HG02763 (cell line): ENCODE data around the gene SACM1L.
"Not testable (repeated sequence)": the region's sequence is repeated elsewhere in the genome, so short reads cannot be mapped to it uniquely, and the experiment has no call there.

Experiments
- ATAC-seq: cut with Tn5 transposase; IDR thresholded peaks from one replicate; pipeline ENCODE4 v1.9.1; 2021; ENCODE audit warnings: mild to moderate bottlenecking, moderate library complexity; ENCODE audit not compliant: unreplicated experiment

Gene SACM1L

DNA sequence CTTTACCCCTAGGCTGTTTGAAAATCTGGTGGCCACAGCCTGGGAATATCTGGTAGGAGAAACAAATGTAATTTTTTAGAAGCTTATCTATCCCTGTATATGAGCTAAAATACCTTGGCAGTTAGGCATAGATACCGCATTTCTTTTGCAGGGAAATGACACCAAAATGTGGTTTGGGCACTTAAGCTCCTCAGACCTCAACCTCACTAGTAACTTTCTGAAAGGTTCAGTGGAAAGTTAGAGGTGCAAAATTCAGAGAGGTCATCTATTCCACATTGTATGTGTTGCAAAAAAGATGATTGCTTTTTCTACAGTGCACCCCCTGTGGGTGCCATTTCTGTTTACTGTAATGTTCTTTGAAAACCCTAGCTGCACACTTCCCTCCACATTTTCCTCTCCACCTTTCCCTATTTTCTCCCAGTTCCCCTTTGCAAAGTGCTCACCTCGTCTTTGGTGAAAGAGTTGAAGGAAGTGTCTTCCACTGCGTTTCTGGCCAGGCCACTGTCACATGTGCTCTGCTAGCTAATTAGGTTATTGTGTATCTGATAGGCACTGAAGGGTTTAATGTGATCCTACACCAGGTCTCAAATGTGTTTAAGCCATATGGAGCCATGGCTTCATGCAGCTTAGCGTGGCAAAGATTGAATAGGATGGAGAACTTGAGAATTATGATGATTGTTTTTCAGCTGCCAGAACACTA is 1.3 kb downstream of the SACM1L start:
- ATAC-seq, result no peak

DNA sequence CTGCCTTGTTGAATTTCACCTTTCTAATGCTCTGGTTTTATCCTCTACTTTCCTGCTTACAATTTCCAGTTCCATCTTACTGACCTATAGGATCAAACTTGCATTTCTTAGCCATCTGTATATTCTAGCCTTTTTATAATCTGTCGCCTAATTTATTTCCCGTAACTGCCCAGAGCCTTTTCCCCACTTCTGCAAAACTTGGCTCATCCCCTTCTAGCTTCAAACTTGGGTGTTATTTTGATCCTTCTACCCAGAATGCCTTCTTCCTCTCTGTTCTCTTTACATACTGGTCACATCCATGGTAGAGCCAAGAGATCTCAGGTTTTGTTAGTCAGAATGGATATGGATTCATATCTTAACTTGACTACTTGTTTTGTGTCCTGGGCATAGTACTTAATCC is 2.6 kb downstream of the SACM1L start:
- no peak for ATAC-seq

DNA sequence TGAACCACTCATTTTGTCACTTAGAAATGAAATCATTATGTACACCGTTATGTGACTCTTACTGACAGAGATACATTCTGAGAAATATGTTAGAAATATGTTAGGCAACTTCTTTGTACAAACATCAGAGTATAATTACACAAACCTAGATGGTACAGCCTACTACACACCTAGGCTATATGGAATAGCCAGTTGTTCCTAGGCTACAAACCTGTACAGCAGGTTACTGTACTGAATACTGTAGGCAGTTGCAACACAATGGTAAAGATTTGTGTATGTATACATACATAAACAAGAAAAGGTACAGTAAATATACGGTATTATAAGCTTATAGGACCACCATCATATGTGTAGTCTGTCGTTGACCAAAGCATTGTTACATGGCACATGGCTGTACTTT is 3.7 kb downstream of the SACM1L start:
- ATAC-seq, result no peak

DNA sequence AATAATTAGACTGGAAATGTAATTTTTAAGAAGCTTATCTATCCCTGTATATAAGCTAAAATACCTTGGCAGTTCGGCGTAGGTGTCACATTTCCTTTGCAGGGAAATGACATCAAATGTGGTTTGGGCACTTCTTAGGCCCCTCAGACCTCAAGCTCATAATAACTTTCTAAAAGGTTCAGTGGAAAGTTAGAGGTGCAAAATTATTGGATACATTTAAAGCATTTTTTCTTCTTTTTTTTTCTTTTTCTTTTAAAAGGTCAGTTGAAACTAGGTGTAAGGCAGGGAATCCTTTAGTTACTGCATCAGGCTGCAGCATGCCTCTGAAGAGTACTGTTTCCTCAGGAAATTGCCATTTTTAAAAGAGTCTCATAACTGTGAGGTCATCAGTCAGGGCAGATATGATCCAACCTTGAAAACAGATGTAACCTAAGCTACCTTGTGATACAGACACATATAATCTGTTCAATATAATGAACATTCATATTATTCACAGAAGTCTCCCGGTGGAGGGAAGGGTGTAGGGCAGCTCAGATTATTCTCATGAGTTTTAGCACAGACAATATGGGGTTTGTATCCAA is 4.8 kb downstream of the SACM1L start:
- ATAC-seq, result no peak

DNA sequence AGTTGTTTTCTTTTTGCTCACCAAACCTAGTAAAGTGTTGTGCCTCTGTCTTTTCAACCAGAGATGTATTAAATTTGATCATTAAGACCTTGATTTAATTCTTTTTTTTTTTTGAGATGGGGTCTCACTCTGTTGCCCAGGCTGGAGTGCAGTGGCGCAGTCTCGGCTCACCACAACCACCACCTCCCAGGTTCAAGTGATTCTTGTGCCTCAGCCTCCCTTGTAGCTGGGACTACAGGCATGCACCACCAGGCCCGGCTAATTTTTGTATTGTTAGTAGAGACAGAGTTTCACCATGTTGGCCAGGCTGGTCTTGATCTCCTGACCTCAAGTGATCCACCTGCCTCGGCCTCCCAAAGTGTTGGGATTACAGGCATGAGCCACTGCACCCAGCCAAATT is 6.0 kb downstream of the SACM1L start:
- ATAC-seq, result not testable (repeated sequence)

DNA sequence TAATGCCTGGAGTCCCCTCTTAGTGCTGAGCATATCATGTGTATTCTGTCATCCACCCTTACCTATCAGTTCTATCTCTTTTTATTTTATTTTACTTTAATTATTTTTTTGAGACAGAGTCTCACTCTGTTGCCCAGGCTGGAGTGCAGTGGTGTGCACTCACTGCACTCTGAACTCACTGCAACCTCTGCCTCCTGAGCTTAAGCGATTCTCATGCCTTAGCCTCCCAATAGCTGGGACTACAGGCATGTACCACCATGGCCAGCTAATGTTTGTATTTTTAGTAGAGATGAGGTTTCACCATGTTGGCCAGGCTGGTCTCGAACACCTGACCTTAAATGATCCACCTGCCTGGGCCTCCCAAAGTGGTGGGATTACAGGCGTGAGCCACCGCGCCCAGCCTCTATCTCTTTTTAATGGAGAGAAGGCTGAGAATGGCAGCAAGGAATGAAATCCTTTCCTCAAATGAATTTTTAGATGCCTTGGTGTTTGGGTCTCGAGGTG is 11.4 kb downstream of the SACM1L start:
- no peak for ATAC-seq

DNA sequence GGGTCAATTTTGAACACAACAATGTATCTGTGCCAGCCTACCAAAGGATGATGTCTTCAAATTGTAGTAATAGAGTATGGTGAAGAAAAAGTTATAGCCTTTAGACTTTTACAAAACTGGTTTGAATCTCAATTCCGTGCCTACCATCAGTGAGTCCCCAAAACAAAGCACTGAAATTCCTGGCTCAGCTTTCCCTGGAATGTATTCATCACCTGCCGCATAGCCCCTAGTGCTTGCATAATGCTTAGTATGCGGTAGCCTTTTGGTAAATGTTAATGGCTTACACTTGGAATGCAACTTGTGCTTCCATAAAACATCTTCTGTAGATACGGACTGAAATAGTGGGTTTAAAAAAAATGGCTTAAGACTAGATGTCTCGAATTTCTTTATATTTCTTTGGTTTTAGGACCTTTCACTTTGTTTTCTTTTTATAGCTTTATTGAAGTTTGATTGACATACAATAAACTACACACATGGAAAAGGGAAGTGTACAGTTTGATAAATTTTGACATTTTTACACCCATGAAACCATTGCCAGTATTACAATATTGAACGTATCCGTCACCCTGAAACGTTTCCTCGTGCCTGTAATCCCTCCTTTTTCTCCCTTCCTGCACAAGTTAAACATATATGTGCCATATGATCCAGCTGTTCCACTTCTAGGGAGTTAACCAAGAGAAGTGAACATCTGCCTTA is 12.1 kb downstream of the SACM1L start:
- ATAC-seq, result no peak

DNA sequence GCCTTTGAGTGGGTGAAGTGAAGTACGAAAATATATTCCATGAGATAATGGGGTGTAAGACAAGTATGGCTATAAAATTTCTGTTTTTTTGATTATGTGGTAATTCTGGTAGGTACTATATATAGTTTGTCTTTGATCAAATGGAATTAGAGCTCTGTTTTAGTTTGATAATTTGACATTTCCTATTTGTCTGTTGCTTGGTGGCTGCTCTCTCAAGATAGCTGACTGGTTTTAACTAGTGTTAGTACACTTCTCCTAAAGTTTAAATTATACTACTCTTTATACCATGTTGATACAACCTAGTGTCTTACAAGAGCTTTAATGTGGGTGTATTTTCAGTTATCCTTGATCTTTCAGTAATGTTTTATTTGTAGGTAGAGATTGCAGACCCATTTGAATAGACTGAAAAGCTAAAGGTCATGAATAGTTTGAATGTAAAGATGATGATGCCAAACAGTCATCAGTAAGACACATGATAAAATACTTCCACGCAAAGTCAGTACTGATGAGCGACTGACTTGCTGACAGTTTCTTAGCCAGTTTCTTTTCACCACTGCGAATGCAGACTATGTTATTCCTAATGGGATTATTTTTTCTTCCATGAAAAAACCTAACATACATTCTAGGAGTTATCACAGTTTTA is 15.2 kb downstream of the SACM1L start:
- ATAC-seq, result no peak

DNA sequence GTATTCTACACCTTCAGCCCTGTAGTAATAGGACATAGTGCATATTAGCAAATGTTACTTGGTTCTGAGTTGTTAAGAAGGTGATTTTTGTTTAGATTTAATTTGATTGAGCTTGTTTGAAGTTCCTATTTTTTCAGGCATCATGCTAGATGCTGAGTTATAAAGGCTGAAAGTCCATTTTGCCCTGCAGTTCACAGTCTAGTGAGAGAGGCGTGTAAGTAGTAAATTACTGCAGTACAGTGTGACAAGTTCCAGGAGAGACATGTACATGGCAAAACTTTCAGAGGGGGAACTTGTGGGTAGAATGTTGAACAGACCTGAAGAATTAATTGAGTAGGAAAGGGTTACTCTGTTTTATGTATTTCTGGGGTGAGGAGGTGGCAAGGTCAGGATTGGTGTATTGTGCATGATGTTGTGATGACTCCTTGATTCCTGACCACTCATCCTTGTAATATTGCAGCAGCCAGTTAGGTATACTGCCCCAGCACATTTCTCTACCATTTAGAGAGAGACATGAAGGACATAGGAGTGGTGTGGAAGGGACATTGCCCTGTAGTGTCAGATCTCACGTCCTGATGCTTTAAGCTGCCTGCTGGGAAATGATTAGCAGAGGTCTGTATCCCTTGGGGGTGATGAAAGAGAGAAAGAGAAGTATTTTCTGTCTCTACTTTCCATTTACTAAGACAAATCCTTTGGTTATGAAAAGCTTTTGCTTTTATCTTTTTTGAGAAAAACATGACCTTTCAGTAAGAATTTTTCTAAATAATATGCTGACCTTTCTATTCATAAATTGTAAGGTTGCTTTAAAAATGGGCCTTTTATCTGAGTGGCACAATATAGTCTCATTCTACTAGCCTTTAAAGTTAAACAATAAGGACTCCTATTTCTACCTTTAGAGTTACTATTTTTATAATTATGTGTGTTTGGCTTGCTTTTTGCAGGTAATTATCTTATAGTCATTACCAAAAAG is 16.9 kb downstream of the SACM1L start:
- no peak for ATAC-seq

DNA sequence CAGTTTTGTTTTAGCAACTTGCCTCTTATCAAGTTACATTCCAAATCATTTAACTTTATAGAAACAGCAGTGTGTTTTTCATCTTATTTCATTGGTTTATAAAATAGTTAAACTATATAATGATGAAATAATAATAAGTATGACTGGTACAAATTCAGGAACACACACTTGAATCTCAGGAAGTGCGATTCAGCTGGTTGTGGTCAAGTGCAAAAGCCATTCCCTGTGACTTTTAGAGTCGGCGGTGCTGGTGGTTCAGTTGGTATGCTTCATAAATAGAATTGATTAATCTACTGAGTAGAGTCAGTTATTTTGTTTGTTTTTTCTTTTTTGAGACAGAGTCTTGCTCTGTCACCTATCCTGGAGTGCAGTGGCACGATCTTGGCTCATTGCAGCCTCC is 22.7 kb downstream of the SACM1L start:
- no peak for ATAC-seq

DNA sequence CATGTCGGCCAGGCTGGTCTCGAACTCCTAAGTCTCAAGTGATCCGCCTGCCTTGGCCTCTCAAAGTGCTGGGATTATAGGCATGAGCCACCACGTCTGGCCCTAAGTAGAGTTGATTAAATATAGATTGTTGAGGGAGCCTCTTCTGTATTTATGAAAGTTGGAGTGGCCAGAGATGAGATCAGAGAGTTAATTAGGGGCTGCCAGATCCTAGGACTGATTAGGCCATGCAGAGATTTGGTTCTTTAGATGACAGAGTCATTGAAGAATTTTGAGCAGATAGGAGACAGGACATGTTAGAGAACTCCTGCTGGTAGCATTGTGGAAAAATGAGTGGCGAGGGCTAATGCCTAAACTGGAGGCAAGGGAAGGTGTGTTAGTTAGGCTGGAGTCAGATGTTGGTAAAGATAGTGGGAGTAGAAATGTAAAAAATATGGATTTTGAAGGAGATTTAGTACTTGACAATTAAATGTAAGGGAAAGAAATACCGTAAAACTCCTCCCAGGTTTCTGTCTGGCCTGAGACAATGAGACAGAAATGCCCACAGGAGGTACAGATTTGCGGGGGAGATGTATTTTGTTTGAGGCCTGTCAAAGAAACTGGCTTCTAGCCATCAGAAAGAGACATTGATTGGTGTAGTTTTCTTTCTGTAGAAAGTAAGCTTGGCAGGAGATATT is 23.4 kb downstream of the SACM1L start:
- ATAC-seq, result no peak

DNA sequence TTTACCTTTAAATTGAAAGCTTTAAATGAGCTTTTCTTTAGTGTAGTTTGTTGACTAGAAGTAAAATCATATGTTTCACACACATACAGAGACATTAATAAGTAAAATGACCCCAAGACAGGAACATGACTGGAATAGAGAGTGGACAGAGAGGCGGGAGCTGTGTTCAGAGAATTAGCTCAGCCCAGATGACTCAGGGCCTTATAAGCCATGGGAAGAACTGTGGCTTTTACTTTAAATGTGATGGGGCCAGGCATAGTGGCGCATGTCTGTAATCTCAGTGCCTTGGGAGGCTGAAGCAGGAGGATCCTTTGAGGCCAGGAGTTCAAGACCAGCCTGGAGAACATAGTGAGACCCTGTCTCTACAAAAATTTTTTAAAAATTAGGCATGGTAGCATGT is 26.7 kb downstream of the SACM1L start:
- no peak for ATAC-seq

DNA sequence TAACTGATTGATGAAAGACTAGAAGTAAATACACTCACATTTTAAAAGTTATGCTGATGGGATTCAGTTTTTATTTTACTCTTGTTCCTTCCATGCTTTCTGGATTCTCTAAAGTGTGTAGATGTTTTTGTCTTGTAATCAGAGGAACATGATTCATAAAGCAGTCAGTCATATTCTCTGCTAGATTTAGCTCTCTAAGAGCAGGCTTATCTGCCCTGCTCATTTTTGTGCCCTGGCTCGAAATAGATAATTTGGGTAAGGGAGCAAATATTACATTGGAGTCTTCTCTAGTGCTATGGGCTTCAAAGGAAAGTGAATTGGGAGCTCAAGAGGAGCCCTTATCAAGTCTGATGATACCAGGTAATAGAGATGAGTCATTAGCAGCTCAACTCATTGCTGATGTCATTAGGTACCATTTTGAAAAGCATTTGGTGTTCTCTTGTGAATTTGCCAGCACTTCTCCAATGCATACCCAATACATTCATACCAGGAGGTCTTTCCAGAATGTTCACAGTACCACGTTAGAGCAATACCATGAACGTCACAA is 27.7 kb downstream of the SACM1L start:
- no peak for ATAC-seq

DNA sequence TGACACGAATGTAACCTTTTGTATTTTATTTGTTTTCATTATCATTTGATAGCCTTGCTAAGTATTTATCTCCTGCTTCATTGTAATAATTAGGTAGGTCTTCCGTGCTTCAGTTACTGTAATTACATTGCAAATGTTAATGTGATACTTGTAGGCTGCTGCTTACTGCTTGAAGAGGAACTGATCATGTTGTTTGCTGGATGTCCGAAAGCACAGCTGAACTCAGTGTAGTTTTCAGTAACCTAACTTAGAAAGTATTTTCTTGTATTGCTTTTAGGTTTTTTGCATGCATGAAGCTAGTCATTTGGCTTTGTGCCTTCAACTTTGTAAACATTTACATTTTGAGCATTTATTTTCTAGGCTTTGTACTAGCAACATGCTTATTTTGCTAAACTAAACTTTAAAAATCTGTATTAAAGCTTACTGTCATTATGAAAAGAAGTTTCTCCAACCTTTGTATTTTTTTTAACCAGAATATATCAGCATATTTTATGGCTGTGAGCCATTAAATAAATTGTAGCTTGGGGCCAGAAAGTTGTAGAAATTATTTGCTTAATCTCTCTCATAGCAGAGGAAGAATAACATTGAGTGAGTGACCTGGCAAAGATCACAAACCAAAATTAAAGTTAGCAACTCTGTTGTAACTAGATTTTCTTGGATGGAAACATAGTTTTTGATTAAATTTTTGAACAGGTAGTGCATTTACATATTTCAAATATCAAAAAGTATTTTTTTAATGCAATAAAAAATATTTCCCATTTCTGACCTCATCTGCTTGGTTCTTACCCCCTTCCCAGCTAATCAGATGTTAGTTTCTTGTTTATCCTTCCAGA is 30.7 kb downstream of the SACM1L start:
- ATAC-seq, result no peak

DNA sequence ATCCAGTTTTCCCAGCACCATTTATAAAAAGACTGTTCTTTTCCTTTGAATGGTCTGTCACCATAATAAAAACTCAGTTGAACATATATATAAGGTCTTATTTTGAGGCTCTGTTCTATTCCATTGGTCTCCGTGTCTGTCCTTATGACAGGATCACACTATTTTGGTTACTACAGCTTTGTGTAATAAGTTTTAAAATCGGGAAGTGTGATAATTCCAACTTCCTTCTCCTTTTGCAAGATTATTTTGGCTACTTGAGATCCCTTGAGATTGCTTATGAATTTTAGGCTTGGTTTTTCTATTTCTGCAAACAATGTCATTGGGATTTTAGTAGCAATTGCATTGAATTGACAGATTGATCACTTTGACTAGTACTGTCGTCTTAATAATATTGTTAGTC is 35.7 kb downstream of the SACM1L start:
- no peak for ATAC-seq

DNA sequence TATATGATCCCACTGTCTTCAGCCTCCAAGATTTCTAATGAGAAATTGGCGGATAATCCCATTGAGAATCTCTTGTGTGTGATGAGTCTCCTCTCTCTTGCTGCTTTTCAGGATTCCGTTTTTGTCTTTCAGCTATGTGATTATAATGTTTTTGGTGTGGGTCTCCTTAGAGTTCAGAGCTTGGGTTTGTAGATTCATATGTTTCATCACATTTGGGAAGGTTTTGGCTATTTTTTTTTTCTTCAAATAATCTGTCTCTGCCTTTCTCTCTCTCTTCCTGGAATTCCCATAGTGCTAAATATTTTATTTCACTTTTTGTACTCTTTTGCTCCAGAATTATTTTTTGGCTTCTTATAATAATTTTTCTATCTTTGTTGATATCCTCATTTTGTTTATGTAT is 40.4 kb downstream of the SACM1L start:
- no peak for ATAC-seq

DNA sequence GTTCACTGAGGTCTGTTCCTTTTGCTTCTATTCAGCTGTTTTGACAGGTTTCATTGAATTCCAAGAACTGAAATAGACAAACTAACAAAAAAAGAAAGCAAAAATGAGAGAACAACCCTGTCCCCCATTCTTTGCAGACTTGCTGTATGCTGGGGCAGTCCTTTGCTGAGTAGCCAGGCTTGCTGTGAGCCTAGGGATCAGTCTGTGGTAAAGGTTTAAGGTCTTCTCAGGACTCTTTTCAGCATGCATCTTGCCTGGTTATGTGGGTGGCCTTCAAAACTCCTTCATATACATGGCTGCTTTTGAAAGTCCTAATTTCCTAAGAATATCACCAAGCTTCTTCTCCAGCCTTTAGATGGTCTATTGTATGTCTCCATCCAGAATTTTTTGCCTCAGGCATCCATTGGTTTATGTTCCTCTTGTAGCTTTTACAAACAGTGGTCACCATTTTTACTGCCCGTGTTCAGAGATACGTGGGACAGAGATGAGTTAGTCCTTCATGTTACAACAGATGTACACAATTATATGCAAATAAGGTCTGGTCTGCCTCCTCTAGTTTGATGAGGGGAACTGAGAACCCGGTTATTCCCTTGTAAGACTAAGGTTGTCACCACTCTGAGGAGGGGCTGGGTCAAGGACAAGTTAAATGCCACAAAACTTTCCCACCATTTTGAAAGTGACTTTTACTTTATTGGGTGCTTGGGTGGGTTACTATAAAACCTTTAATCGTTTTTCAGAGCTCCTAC is 41.4 kb downstream of the SACM1L start:
- ATAC-seq, result no peak

DNA sequence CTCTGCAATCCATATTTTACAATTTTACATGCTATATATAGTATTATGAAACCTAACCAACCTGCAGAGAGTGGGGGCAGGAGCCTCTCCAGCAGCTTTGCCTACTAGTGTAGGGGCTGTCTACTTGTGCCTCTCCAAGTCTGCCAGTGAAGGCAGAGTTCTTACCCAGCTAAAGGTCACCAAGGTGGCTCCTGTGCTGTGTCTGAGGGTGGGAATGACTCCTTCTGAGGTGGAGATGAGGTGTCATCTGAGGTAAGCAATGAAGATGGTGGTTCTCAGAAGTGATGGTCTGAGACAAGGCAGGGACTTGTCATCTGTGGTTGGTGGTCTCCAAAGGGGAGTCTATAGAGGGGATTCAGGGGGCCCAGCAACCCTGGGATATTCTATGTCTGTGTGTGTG is 47.5 kb downstream of the SACM1L start:
- no peak for ATAC-seq
